Lung (tissue), 12 donors: Measurements from ENCODE around the gene RALB. TPM values are rescaled to one million over a fixed set of nuclear protein-coding genes. Genes with fewer than 3 reads are reported as not detected.

Experiments used
- ATAC-seq: fragments of 200-7000 bp; cut with Tn5 transposase; one replicate; pipeline ENCODE4 v1.9.1; 2020; ENCODE audit warnings: moderate number of reproducible peaks; ENCODE audit not compliant: insufficient read depth, low FRiP score
- DNase-seq, 3 donors: peaks; one replicate each; pipeline ENCODE4 v3.0.0-alpha.2; 2013 to 2017
- H3K27ac ChIP-seq, 2 donors: one replicate each; pipeline ENCODE4 v1.5.1; 2013; ENCODE audit warnings: mild to moderate bottlenecking in 2 of 2, moderate library complexity in 2 of 2, control low read depth in 1 of 2, inconsistent platforms in 1 of 2, low read depth in 1 of 2, low read length in 1 of 2
- H3K27me3 ChIP-seq, 3 donors: one replicate each; pipeline ENCODE4 v1.5.1; 2013; ENCODE audit warnings: low read length in 2 of 3; ENCODE audit not compliant: control insufficient read depth in 3 of 3, insufficient read depth in 3 of 3
- H3K36me3 ChIP-seq, 4 donors: one replicate each; pipeline ENCODE4 v1.5.1; 2013; ENCODE audit warnings: low read length in 4 of 4, mild to moderate bottlenecking in 1 of 4, moderate library complexity in 1 of 4; ENCODE audit not compliant: control insufficient read depth in 4 of 4, insufficient read depth in 4 of 4
- H3K4me1 ChIP-seq, 5 donors: one replicate each; pipeline ENCODE4 v1.5.1; 2013; ENCODE audit warnings: low read length in 5 of 5, mild to moderate bottlenecking in 2 of 5, moderate library complexity in 1 of 5; ENCODE audit not compliant: control insufficient read depth in 5 of 5, insufficient read depth in 5 of 5
- H3K4me3 ChIP-seq: one replicate; pipeline ENCODE4 v1.5.1; 2013; ENCODE audit warnings: mild to moderate bottlenecking, control low read depth, moderate library complexity
- H3K9ac ChIP-seq, 2 donors: one replicate each; pipeline ENCODE4 v1.5.1; 2013; ENCODE audit warnings: low read length in 2 of 2, control low read depth in 1 of 2; ENCODE audit not compliant: insufficient read depth in 1 of 2
- H3K9me3 ChIP-seq, 4 donors: one replicate each; pipeline ENCODE4 v1.5.1; 2013; ENCODE audit warnings: low read length in 3 of 4, mild to moderate bottlenecking in 1 of 4, moderate library complexity in 1 of 4; ENCODE audit not compliant: control insufficient read depth in 4 of 4, insufficient read depth in 3 of 4
- WGBS, 2 donors: extraction: QIAGEN DNeasy Blood & Tissue Kit; methylation state at CpG; one replicate each; pipeline ENCODE4 v1.1.7; 2013; 5-methylcytosine and 5-hydroxymethylcytosine counted together
- polyA plus RNA-seq, 2 donors: library from polyadenylated mRNA; stranded (reverse); fragments of 200-250 nt; gene quantifications; one replicate each; pipeline ENCODE4 v1.2.1, GENCODE V29; 2013
- total RNA-seq, 2 donors: library from RNA; depleted of rRNA in 1 of 2; stranded (reverse); fragments of >200 nt in 1 of 2; gene quantifications; one replicate each; pipeline ENCODE4 v1.2.1, GENCODE V29; 2014 to 2021
- TF ChIP-seq, protein P1 (sequence below): IDR thresholded peaks from 2 replicates; pipeline ENCODE4 v1.5.1; 2012; ENCODE audit warnings: mild to moderate bottlenecking; ENCODE audit errors: control extremely low read depth, extremely low read depth
- donor health status: control.
- donor health status: control.
- donor health status: Bipolar disorder and iron deficiency.
- donor health status: healthy.
- donor health status: DM: yes; HTN: yes; CAD: no.

The RALB gene
- total and polyA plus RNA-seq, 4 donors, result 34.6 to 111 (median 77.1) TPM

DNA sequence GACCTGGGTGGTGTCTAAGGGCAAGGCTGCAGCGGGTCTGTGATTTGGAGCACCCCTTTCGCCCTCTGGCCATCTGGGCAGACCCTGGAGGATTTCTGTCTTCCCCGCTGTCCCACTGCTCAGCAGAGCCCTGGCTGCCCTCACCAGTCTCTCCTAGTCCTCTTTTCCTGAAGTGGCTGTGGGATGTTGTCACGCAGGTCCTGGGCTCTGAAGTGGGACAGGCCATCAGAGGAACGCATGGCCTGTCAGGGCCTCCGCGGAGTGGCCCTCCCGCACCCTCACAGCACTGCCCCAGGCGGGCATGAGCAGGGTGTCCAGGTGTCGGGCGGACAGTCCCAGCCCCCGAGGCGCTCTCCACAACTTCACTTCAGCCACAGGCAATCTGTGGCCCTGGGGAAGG lies 28.4 kb upstream of the RALB start:
- Histone ChIP-seq H3K4me1 (peaks cover 3 to 17% (median 5%) of the 10 kb centered on the region in 5 donors), H3K36me3 (peaks cover 0 to 19% (median 2%) of the 10 kb centered on the region in 4 donors), H3K9ac (no peak overlapping the region), H3K9me3 (peaks cover 0 to 8% (median 1%) of the 10 kb centered on the region in 4 donors), H3K27me3 (peaks cover 0 to 2% (median 2%) of the 10 kb centered on the region in 3 donors), H3K27ac (no peak overlapping the region), H3K4me3 (no peak overlapping the region)
- WGBS, 2 donors, result 87 to 96% methylated on average over 13 of the region's 13 CpGs
- ATAC-seq (no peak), DNase-seq (no peak)
- TF ChIP-seq, protein P1, sequence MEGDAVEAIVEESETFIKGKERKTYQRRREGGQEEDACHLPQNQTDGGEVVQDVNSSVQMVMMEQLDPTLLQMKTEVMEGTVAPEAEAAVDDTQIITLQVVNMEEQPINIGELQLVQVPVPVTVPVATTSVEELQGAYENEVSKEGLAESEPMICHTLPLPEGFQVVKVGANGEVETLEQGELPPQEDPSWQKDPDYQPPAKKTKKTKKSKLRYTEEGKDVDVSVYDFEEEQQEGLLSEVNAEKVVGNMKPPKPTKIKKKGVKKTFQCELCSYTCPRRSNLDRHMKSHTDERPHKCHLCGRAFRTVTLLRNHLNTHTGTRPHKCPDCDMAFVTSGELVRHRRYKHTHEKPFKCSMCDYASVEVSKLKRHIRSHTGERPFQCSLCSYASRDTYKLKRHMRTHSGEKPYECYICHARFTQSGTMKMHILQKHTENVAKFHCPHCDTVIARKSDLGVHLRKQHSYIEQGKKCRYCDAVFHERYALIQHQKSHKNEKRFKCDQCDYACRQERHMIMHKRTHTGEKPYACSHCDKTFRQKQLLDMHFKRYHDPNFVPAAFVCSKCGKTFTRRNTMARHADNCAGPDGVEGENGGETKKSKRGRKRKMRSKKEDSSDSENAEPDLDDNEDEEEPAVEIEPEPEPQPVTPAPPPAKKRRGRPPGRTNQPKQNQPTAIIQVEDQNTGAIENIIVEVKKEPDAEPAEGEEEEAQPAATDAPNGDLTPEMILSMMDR, result no peak

DNA sequence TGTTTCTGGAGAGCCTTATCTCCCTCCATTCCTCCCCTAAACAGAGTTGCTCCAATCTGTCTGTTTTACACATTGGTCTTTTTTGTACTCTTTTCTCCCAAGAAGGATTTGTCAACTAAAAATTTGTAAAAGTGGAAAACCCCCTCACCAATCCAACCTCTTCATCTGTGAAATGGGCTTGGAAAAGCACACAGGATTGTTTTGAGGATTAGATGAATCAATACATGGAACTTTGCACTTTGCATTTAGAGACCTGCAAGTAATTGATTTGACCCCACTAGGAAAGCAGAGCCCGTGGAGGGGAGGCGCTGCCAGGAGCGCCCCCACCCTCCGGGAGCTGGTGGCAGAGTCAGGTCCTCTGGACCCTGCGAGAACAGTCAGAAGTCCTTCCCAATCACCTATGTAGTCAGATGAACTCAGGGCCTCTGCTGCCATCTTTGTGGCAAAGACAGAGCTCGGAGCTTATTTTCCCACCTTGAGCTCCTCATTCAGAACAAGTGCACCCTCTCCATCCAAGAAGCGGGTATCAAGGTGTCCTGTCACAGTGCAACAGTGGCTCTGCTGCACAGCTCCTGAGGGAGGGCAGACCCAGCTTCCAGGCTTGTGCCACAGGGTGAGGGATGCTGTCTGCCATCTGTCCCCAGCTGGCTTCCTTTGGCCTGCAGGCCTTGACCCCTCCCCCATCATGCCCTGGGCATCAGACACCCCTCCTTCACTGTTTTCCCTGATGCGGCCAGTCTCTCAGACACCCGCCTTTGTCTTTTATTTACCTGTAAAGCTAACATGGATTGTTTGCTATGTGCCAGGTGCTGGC lies 27.7 kb upstream of the RALB start:
- peaks cover 0 to 8% (median 1%) of the 10 kb centered on the region in 4 donors for H3K9me3 ChIP-seq
- H3K4me3 ChIP-seq, result no peak overlapping the region
- H3K9ac ChIP-seq, result no peak overlapping the region
- H3K36me3 ChIP-seq, result peaks cover 0 to 14% (median 2%) of the 10 kb centered on the region in 4 donors
- DNase-seq (no peak), ATAC-seq (no peak)
- H3K27me3 ChIP-seq, result peaks cover 0 to 2% (median 2%) of the 10 kb centered on the region in 3 donors
- WGBS, 2 donors, result 96% methylated on average over 9 of the region's 9 CpGs
- H3K4me1 ChIP-seq, result peaks cover 3 to 17% (median 5%) of the 10 kb centered on the region in 5 donors
- H3K27ac ChIP-seq, result no peak overlapping the region
- TF ChIP-seq, protein P1, result no peak

DNA sequence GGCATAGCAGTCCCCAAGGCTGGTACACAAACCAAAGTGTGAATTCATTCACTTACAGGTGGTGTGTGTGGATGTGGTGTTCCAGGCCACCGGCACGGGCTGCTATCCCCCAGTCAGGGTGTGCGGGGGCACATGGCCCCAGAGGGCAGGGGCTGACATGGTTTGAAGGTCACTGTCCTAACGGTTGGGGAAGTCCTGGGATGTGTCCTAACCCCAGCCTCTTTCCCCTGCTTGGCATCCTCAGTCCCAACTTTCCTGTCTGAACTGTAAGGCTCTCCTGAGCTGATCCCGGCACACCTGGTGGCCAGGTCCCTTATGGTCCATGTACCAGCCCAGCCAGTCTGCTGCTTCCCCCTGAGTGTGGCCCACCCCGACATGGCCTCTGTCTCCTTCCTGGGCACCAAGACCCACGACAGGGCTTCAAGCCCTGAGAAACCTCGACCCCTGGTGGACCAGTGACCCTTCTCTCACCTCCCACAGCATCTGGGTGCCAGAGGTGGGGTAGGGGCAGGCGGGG lies 27.0 kb upstream of the RALB start:
- no peak overlapping the region for H3K27ac ChIP-seq
- 87 to 92% methylated on average over 9 of the region's 9 CpGs for WGBS, 2 donors
- peaks cover 0 to 8% (median 1%) of the 10 kb centered on the region in 4 donors for H3K9me3 ChIP-seq
- H3K4me3 ChIP-seq, result no peak overlapping the region
- H3K4me1 ChIP-seq, result peaks cover 3 to 17% (median 5%) of the 10 kb centered on the region in 5 donors
- peaks cover 0 to 10% (median 1%) of the 10 kb centered on the region in 4 donors for H3K36me3 ChIP-seq
- TF ChIP-seq, protein P1, result no peak
- no peak for DNase-seq
- H3K9ac ChIP-seq, result no peak overlapping the region
- H3K27me3 ChIP-seq, result peaks cover 0 to 2% (median 2%) of the 10 kb centered on the region in 3 donors
- ATAC-seq, result no peak
